H1 (cell line): ENCODE data around the gene DTX4. TPM values are rescaled to one million over a fixed set of nuclear protein-coding genes. Genes with fewer than 3 reads are reported as not detected.

Experiments used
- CTCF ChIA-PET: fragments of 300-600 bp; sonication (Branson Sonifier 250); formaldehyde crosslinking; loops from one replicate; lab custom pipeline; 2021; ENCODE audit not compliant: partially characterized antibody; lab: Charles Lee
- POLR2A ChIA-PET: fragments of 300-600 bp; sonication (Branson Sonifier 250); formaldehyde crosslinking; loops from one replicate; lab custom pipeline; 2021; ENCODE audit warnings: inconsistent platforms; ENCODE audit not compliant: partially characterized antibody; lab: Charles Lee
- DNase-seq, 2 experiments: peaks; one replicate each; pipeline versions ENCODE4 v3.0.0 to v3.0.0-alpha.2; 2010 to 2022; ENCODE audit warnings: low spot score in 2 of 2, low read depth in 1 of 2, mixed read lengths in 1 of 2
- FAIRE-seq: peaks from 2 replicates; lab custom pipeline; 2011; peaks lifted over from hg19 to GRCh38; lab: Jason Lieb, UNC
- H2AFZ ChIP-seq: 2 replicates; pipeline ENCODE4 v1.8.1; 2012; ENCODE audit warnings: low read length, inconsistent platforms
- H2AK5ac ChIP-seq: 2 replicates; pipeline ENCODE4 v1.6.1; 2013; ENCODE audit warnings: low read depth, low read length
- H2BK120ac ChIP-seq: replicated peaks from 2 replicates; pipeline ENCODE3; 2013; ENCODE audit warnings: low read depth, low read length, inconsistent platforms
- H2BK12ac ChIP-seq: 2 replicates; pipeline ENCODE4 v1.6.1; 2013; ENCODE audit warnings: low read depth, low read length
- H2BK15ac ChIP-seq: 2 replicates; pipeline ENCODE4 v1.6.1; 2013; ENCODE audit warnings: low read length
- H2BK20ac ChIP-seq: 2 replicates; pipeline ENCODE4 v1.6.1; 2013; ENCODE audit warnings: low read length
- H2BK5ac ChIP-seq: 2 replicates; pipeline ENCODE4 v1.6.1; 2013; ENCODE audit warnings: low read depth, low read length
- H3K14ac ChIP-seq: 2 replicates; pipeline ENCODE4 v1.6.1; 2013; ENCODE audit warnings: inconsistent platforms; ENCODE audit not compliant: insufficient read length
- H3K18ac ChIP-seq: 2 replicates; pipeline ENCODE4 v1.6.1; 2013; ENCODE audit warnings: low read length; ENCODE audit errors: extremely low read depth
- H3K23ac ChIP-seq: 2 replicates; pipeline ENCODE4 v1.6.1; 2013; ENCODE audit warnings: inconsistent platforms; ENCODE audit not compliant: insufficient read length
- H3K23me2 ChIP-seq: 2 replicates; pipeline ENCODE4 v1.6.1; 2013; ENCODE audit warnings: low read depth, low read length
- H3K27ac ChIP-seq: 2 replicates; pipeline ENCODE4 v1.6.1; 2011; ENCODE audit warnings: low read depth, low read length, inconsistent platforms
- H3K27me3 ChIP-seq, 4 experiments: replicated peaks in 1 of 4; 1 replicate in 1 of 4; 2 replicates in 3 of 4; pipeline versions ENCODE4 v1.6.1 to v1.8.1; 2011 to 2013; ENCODE audit warnings: low read length in 3 of 4, mild to moderate bottlenecking in 3 of 4, inconsistent platforms in 2 of 4, mixed read lengths in 2 of 4, moderate library complexity in 1 of 4; ENCODE audit not compliant: control insufficient read depth in 3 of 4, insufficient read depth in 3 of 4; ENCODE audit errors: extremely low read depth in 1 of 4
- H3K36me3 ChIP-seq, 4 experiments: 2 replicates each; pipeline versions ENCODE4 v1.6.1 to v1.8.1; 2011 to 2013; ENCODE audit warnings: mild to moderate bottlenecking in 4 of 4, low read length in 3 of 4, moderate library complexity in 2 of 4, control low read depth in 1 of 4, inconsistent platforms in 1 of 4; ENCODE audit not compliant: insufficient read depth in 4 of 4, control insufficient read depth in 2 of 4
- H3K4ac ChIP-seq: replicated peaks from 2 replicates; pipeline ENCODE3; 2013; ENCODE audit warnings: low read length, low read depth, mixed read lengths, inconsistent platforms; ENCODE audit not compliant: insufficient read length
- H3K4me1 ChIP-seq, 4 experiments: replicated peaks in 1 of 4; 1 replicate in 1 of 4; 2 replicates in 3 of 4; pipeline versions ENCODE4 v1.6.1 to v1.8.1; 2011 to 2013; ENCODE audit warnings: low read length in 3 of 4, inconsistent platforms in 2 of 4, mixed read lengths in 1 of 4; ENCODE audit not compliant: insufficient read depth in 4 of 4, control insufficient read depth in 3 of 4
- H3K4me2 ChIP-seq, 2 experiments: 2 replicates each; pipeline versions ENCODE4 v1.6.1 to v1.8.1; 2011 to 2013; ENCODE audit warnings: low read depth in 2 of 2, low read length in 2 of 2, control low read depth in 1 of 2, inconsistent platforms in 1 of 2, mild to moderate bottlenecking in 1 of 2; ENCODE audit not compliant: insufficient read depth in 1 of 2
- H3K4me3 ChIP-seq, 4 experiments: fragments of 200-600, 300-600 bp in 1 of 4; sonication (generic), shearing (Covaris generic), sonication (Bioruptor Twin) in 1 of 4; 2 replicates each; pipeline versions ENCODE4 v1.5.1 to v1.8.1; 2011 to 2016; ENCODE audit warnings: low read length in 4 of 4, low read depth in 3 of 4, control low read depth in 2 of 4, inconsistent platforms in 2 of 4, mild to moderate bottlenecking in 2 of 4, mixed read lengths in 1 of 4, moderate library complexity in 1 of 4; ENCODE audit not compliant: insufficient read depth in 2 of 4; ENCODE audit errors: extremely low read depth in 1 of 4
- H3K56ac ChIP-seq: replicated peaks from 2 replicates; pipeline ENCODE3; 2013; ENCODE audit warnings: low read depth, mild to moderate bottlenecking, mixed read lengths, low read length, inconsistent platforms; ENCODE audit not compliant: insufficient read length
- H3K79me1 ChIP-seq: 2 replicates; pipeline ENCODE4 v1.6.1; 2013; ENCODE audit warnings: low read depth, low read length, control low read depth
- H3K79me2 ChIP-seq, 2 experiments: 2 replicates each; pipeline versions ENCODE4 v1.6.1 to v1.8.1; 2012 to 2013; ENCODE audit warnings: low read length in 2 of 2, mild to moderate bottlenecking in 2 of 2, inconsistent platforms in 1 of 2; ENCODE audit not compliant: insufficient read depth in 2 of 2, control insufficient read depth in 1 of 2
- H3K9ac ChIP-seq, 4 experiments: replicated peaks in 1 of 4; 1 replicate in 1 of 4; 2 replicates in 3 of 4; pipeline versions ENCODE4 v1.6.1 to v1.8.1; 2011 to 2013; ENCODE audit warnings: low read depth in 3 of 4, low read length in 3 of 4, control low read depth in 2 of 4, mild to moderate bottlenecking in 2 of 4, moderate library complexity in 2 of 4, inconsistent platforms in 1 of 4; ENCODE audit errors: extremely low read depth in 1 of 4
- H3K9me3 ChIP-seq, 2 experiments: 2 replicates each; pipeline versions ENCODE4 v1.6.1 to v1.8.1; 2012 to 2013; ENCODE audit warnings: mild to moderate bottlenecking in 2 of 2, moderate library complexity in 2 of 2, control low read depth in 1 of 2, inconsistent platforms in 1 of 2, low read depth in 1 of 2, low read length in 1 of 2, mixed read lengths in 1 of 2; ENCODE audit not compliant: insufficient read depth in 2 of 2
- H4K20me1 ChIP-seq, 2 experiments: replicated peaks in 1 of 2; 2 replicates each; pipeline versions ENCODE3 to v1.8.1; 2011 to 2013; ENCODE audit warnings: inconsistent platforms in 2 of 2, low read length in 2 of 2, mild to moderate bottlenecking in 1 of 2; ENCODE audit not compliant: insufficient read depth in 2 of 2, control insufficient read depth in 1 of 2
- H4K5ac ChIP-seq: 2 replicates; pipeline ENCODE4 v1.6.1; 2013; ENCODE audit warnings: low read length, low read depth, mixed read lengths, inconsistent platforms; ENCODE audit not compliant: insufficient read length
- H4K8ac ChIP-seq: 2 replicates; pipeline ENCODE4 v1.8.0; 2013; ENCODE audit warnings: mild to moderate bottlenecking, moderate library complexity, low read length, inconsistent platforms; ENCODE audit not compliant: insufficient read depth; ENCODE audit errors: extremely low read depth
- H4K91ac ChIP-seq: replicated peaks from 2 replicates; pipeline ENCODE3; 2013; ENCODE audit warnings: low read length, mixed read lengths, inconsistent platforms; ENCODE audit not compliant: insufficient read length
- CEBPB ChIP-seq: IDR thresholded peaks from 2 replicates; pipeline ENCODE4 v1.6.1; 2012; ENCODE audit warnings: low read depth, low read length
- EGR1 ChIP-seq: IDR thresholded peaks from 2 replicates; pipeline ENCODE4 v1.6.1; 2011; ENCODE audit warnings: low read depth, low read length, borderline replicate concordance
- GABPA ChIP-seq: IDR thresholded peaks from 2 replicates; pipeline ENCODE4 v1.6.1; 2011; ENCODE audit warnings: mild to moderate bottlenecking, low read length, moderate library complexity, borderline replicate concordance; ENCODE audit not compliant: insufficient read depth
- GTF2F1 ChIP-seq: IDR thresholded peaks from 2 replicates; pipeline ENCODE4 v1.6.1; 2012; ENCODE audit warnings: low read depth, low read length, improper control_type of control experiment, borderline replicate concordance
- HDAC2 ChIP-seq, 2 experiments: fragments of 300-600 bp in 1 of 2; sonication (generic) in 1 of 2; IDR thresholded peaks; 2 replicates each; pipeline ENCODE4 v1.6.1; 2011 to 2012; ENCODE audit warnings: low read depth in 2 of 2, low read length in 2 of 2, mild to moderate bottlenecking in 2 of 2, moderate library complexity in 2 of 2, borderline replicate concordance in 1 of 2, inconsistent platforms in 1 of 2
- MAFK ChIP-seq: IDR thresholded peaks from 2 replicates; pipeline ENCODE4 v1.6.1; 2012; ENCODE audit warnings: low read depth, mild to moderate bottlenecking, improper control_type of control experiment, low read length
- PHF8 ChIP-seq: fragments of 200-600 bp; sonication (generic); conservative IDR thresholded peaks from 2 replicates; pipeline ENCODE4 v1.7.1; 2012; ENCODE audit warnings: low read depth, mild to moderate bottlenecking, inconsistent platforms, low read length, moderate library complexity
- RBBP5 ChIP-seq: IDR thresholded peaks from 2 replicates; pipeline ENCODE4 v1.7.1; 2012; ENCODE audit warnings: low read depth, mild to moderate bottlenecking, inconsistent platforms, low read length, moderate library complexity, borderline replicate concordance
- SIRT6 ChIP-seq: IDR thresholded peaks from one replicate; pipeline ENCODE4 v1.7.1; 2012; ENCODE audit warnings: low read length, inconsistent platforms
- TBP ChIP-seq: IDR thresholded peaks from 2 replicates; pipeline ENCODE4 v1.6.1; 2011; ENCODE audit warnings: low read depth, low read length, improper control_type of control experiment
- YY1 ChIP-seq: IDR thresholded peaks from 2 replicates; pipeline ENCODE4 v1.6.1; 2011; ENCODE audit warnings: low read depth, mild to moderate bottlenecking, low read length
- WGBS, 2 experiments: shearing (Covaris generic) in 1 of 2; methylation state at CpG; one replicate each; pipeline versions ENCODE4 v1.1.6 to v1.1.7; 2013 to 2015; ENCODE audit warnings: low lambda C conversion rate in 2 of 2, mixed read lengths in 2 of 2, inconsistent platforms in 1 of 2, low coverage in 1 of 2, missing lambda C conversion rate in 1 of 2; ENCODE audit not compliant: insufficient replicate concordance in 2 of 2, insufficient coverage in 1 of 2, insufficient read length in 1 of 2; ENCODE audit errors: extremely low coverage in 1 of 2, missing lambda C conversion rate in 1 of 2; 5-methylcytosine and 5-hydroxymethylcytosine counted together
- polyA plus RNA-seq, 7 experiments: library from polyadenylated mRNA; depleted of rRNA in 3 of 7; stranded (reverse) in 5 of 7; unstranded in 2 of 7; fragments of >200 nt in 5 of 7; fragments of 200-250 nt in 2 of 7; gene quantifications; 1 replicate in 5 of 7; 2 replicates in 1 of 7; 4 replicates in 1 of 7; pipeline versions ENCODE4 v1.2.1 to v1.2.3, GENCODE V29; 2011 to 2013; ENCODE audit warnings: missing spikeins in 2 of 7, mixed read lengths in 2 of 7
- total RNA-seq: library from RNA; stranded (reverse); fragmentation: NEBNext Ultra II Directional; extraction: Animal tissue kit (Norgen Biotek cat#: 25700); gene quantifications from 2 replicates; pipeline ENCODE4 v1.2.1, GENCODE V29; 2021
- TF ChIP-seq, protein P1 (sequence below): IDR thresholded peaks from 2 replicates; pipeline ENCODE4 v1.6.1; 2012; ENCODE audit warnings: low read length, inconsistent platforms

Gene DTX4
- total and polyA plus RNA-seq, 2 of the 8 experiments (the other 6 are each of a cell fraction or from before 2014, with no cell fraction given), result 5.1 to 18.8 TPM

DNA sequence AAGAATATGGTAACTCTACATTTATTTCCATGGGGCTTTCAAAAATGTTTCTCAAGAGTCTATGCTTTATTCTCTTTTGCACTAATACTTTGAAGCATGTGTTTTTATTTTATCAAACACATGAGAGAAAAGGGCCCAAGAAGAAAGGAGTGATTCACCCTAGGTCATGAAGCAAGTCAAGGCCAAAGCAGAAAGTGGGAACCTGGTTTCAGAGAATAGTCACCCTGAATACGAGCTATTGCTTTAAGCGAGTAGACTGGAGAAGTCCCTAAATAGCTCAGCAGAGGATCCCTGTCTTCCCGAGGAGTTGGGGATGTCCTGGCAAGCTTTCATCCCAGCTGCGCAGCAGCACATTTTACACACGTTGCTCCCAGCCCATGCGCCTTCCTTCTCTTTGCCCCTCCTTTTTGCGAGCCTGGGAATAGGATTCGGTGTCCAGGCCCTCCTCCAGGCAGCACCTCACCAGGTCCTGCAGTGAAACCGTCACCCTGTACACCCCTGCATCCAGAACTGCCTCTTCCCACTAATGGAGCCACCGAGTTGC is 21.7 kb downstream of the DTX4 start:
- H3K9ac ChIP-seq, result no peak overlapping the region; a peak in 1 of 7 replicates
- DNase-seq (no peak), FAIRE-seq (no peak)
- no peak overlapping the region for H3K27ac ChIP-seq
- no peak overlapping the region for H3K14ac ChIP-seq
- no peaks in the 10 kb centered on the region for H3K4me1 ChIP-seq
- H2BK12ac ChIP-seq, result no peak overlapping the region
- no peak overlapping the region for H2BK120ac ChIP-seq
- H3K4ac ChIP-seq, result no peak overlapping the region
- H4K20me1 ChIP-seq, result peaks cover 0 to 2% of the 10 kb centered on the region in 2 experiments
- H3K23ac ChIP-seq, result no peak overlapping the region
- H2BK5ac ChIP-seq, result no peak overlapping the region
- CTCF ChIA-PET, result interaction anchor here (0.8 to 3.3 kb wide), 10 partner anchors 7 to 236 kb away, joined by 3 to 27 read pairs (median 6); partner anchors contain the start of gene DTX4
- no peak overlapping the region for H2AFZ ChIP-seq
- no peak overlapping the region for H4K91ac ChIP-seq
- no peak overlapping the region for H4K8ac ChIP-seq
- no peak overlapping the region for H3K56ac ChIP-seq
- H3K36me3 ChIP-seq, result peaks cover 6 to 61% (median 49%) of the 10 kb centered on the region in 4 experiments; a peak in 7 of 8 replicates
- no peaks in the 10 kb centered on the region for H3K27me3 ChIP-seq
- no peak overlapping the region for H3K4me3 ChIP-seq
- no peak overlapping the region for H2BK20ac ChIP-seq
- no peak overlapping the region for H2AK5ac ChIP-seq
- H2BK15ac ChIP-seq, result no peak overlapping the region
- no peak overlapping the region for H4K5ac ChIP-seq
- no peaks in the 10 kb centered on the region for H3K23me2 ChIP-seq
- no peaks in the 10 kb centered on the region for H3K79me2 ChIP-seq
- H3K18ac ChIP-seq, result no peak overlapping the region
- POLR2A ChIA-PET, result interaction anchor here (1.0 kb wide), 1 partner anchor 19 kb away, joined by 3 read pairs; no protein-coding TSS in a partner anchor
- 94% methylated on average over 10 of the region's 10 CpGs; no CpG with 5 or more reads in 1 of the 2 experiments for WGBS, 2 experiments
- H3K9me3 ChIP-seq, result peaks cover 4 to 10% of the 10 kb centered on the region in 2 experiments; a peak in 3 of 4 replicates
- H3K4me2 ChIP-seq, result no peak overlapping the region
- no peaks in the 10 kb centered on the region for H3K79me1 ChIP-seq
- TF ChIP-seq SIRT6 (no peak), PHF8 (no peak), RBBP5 (no peak), YY1 (no peak), GABPA (no peak), MAFK (no peak), CEBPB (no peak), TBP (no peak), GTF2F1 (no peak), EGR1 (no peak), HDAC2 (IDR thresholded peaks at IDR 0.05; ENCODE audit: borderline replicate concordance in 1 of 2, low read depth in 2 of 2, low read length in 2 of 2) (no peak)
- TF ChIP-seq, protein P1, sequence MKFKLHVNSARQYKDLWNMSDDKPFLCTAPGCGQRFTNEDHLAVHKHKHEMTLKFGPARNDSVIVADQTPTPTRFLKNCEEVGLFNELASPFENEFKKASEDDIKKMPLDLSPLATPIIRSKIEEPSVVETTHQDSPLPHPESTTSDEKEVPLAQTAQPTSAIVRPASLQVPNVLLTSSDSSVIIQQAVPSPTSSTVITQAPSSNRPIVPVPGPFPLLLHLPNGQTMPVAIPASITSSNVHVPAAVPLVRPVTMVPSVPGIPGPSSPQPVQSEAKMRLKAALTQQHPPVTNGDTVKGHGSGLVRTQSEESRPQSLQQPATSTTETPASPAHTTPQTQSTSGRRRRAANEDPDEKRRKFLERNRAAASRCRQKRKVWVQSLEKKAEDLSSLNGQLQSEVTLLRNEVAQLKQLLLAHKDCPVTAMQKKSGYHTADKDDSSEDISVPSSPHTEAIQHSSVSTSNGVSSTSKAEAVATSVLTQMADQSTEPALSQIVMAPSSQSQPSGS, result no peak
